Measurements from ENCODE around the gene UBE2K.
"Not testable (repeated sequence)": the region's sequence is repeated elsewhere in the genome, so short reads cannot be mapped to it uniquely, and the experiment has no call there.

UBE2K gene

GRCh38 chr4:39730072-39730471, 32.1 kb downstream of the UBE2K start:
- Histone ChIP-seq H3K36me3 (ENCODE audit: insufficient read depth, low read length) (no peaks in the 10 kb centered on the region), H3K9ac (ENCODE audit: low read depth, low read length) (no peak overlapping the region), H3K4me1 (ENCODE audit: insufficient read depth, low read length) (peaks cover 4% of the 10 kb centered on the region; the same call in 1 of the 2 replicates), H3K9me3 (ENCODE audit: control insufficient read depth, insufficient read depth, low read length) (no peaks in the 10 kb centered on the region)

GRCh38 chr4:39731908-39732307, 34.0 kb downstream of the UBE2K start:
- Histone ChIP-seq H3K9ac (ENCODE audit: low read depth, low read length) (no peak overlapping the region), H3K9me3 (ENCODE audit: control insufficient read depth, insufficient read depth, low read length) (no peaks in the 10 kb centered on the region), H3K36me3 (ENCODE audit: insufficient read depth, low read length) (no peaks in the 10 kb centered on the region), H3K4me1 (ENCODE audit: insufficient read depth, low read length) (peaks cover 4% of the 10 kb centered on the region; the same call in 1 of the 2 replicates)

DNA sequence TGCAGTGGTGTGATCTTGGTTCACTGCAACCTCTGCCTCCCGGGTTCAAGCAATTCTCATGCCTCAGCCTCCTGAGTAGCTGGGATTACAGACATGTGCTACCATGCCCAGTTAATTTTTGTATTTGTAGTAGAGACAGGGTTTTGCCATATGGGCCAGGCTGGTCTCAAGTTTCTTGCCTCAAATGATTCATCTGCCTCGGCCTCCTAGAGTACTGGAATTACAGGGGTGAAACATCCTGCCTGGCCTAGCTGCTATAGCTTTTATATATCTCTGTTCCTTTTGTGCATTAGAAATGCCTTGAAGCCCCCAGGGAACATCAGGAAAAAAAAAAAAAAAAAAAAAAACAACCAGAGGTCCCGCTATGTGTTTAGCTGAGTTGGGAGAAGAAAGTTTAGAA, 34.8 kb downstream of the UBE2K start:
- Histone ChIP-seq H3K9me3 (ENCODE audit: control insufficient read depth, insufficient read depth, low read length) (no peaks in the 10 kb centered on the region), H3K36me3 (ENCODE audit: insufficient read depth, low read length) (no peaks in the 10 kb centered on the region), H3K9ac (ENCODE audit: low read depth, low read length) (no peak overlapping the region), H3K4me1 (ENCODE audit: insufficient read depth, low read length) (peaks cover 4% of the 10 kb centered on the region; the same call in 1 of the 2 replicates)

DNA sequence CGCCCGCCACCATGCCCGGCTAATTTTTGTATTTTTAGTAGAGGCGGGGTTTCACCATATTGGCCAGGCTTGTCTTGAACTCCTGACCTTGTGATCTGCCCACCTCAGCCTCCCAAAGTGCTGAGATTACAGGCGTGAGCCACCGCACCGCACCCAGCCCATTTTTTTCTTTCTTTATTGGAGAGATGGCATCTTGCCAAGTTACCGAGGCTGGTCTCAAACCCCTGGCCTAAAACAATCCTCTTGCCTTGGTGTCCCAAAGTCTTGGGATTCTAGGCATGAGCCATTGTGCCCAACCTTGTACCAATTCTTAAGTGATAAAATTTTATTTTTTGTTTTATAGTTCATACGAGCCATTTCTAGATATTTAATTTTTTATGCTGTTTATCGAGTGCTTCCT, 41.7 kb downstream of the UBE2K start:
- H3K9me3 ChIP-seq (ENCODE audit: control insufficient read depth, insufficient read depth, low read length); H3K9ac ChIP-seq (ENCODE audit: low read depth, low read length); H3K36me3 ChIP-seq (ENCODE audit: insufficient read depth, low read length); H3K4me1 ChIP-seq (ENCODE audit: insufficient read depth, low read length): not testable (repeated sequence)

DNA sequence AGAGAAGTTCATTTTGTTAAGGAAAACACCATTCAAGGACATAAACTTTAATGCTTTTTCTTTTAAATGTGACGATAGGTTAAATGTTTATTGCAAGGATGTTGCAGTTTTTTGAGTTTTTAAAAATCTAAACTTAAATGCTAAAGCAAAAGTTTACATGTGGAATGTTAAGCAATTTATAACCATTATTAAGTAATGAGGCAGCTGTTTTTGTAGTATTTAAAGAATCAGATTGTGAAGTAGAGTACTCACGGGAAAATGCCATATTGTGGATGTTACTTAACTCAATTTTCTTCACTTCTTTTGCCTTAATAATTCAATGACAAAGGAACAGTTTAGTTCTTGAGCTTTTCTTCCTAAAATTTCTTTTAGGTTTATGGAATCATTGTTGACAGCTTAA, 43.5 kb downstream of the UBE2K start:
- no peaks in the 10 kb centered on the region for H3K36me3 ChIP-seq (ENCODE audit: insufficient read depth, low read length)
- H3K9me3 ChIP-seq (ENCODE audit: control insufficient read depth, insufficient read depth, low read length) = no peaks in the 10 kb centered on the region
- no peaks in the 10 kb centered on the region for H3K4me1 ChIP-seq (ENCODE audit: insufficient read depth, low read length)
- H3K9ac ChIP-seq (ENCODE audit: low read depth, low read length) = no peak overlapping the region

DNA sequence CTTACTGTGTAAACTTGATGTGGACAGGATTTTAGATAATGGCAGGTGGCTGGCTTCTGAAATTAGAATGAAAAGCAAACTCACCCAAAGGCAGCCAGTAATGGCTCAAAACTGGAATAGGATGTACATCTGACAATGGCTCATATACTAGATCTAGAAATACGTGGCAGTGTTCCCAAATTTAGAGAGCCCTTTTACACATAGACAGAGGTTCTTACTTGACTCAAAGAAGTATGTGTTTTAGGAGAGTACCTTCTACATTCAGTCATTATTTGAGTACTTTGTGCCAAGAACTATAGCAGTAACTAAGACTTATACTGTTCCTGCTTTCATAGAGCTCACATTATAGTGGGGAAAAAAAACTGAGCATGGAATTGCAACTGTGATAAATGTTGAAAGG, 48.0 kb downstream of the UBE2K start:
- H3K4me1 ChIP-seq (ENCODE audit: insufficient read depth, low read length) = no peaks in the 10 kb centered on the region
- H3K9me3 ChIP-seq (ENCODE audit: control insufficient read depth, insufficient read depth, low read length) = no peaks in the 10 kb centered on the region
- no peaks in the 10 kb centered on the region for H3K36me3 ChIP-seq (ENCODE audit: insufficient read depth, low read length)
- no peak overlapping the region for H3K9ac ChIP-seq (ENCODE audit: low read depth, low read length)

GRCh38 chr4:39750216-39750615, 52.3 kb downstream of the UBE2K start:
- Histone ChIP-seq H3K9ac (ENCODE audit: low read depth, low read length) (no peak overlapping the region), H3K9me3 (ENCODE audit: control insufficient read depth, insufficient read depth, low read length) (no peaks in the 10 kb centered on the region), H3K4me1 (ENCODE audit: insufficient read depth, low read length) (peaks cover 2% of the 10 kb centered on the region; the same call in 1 of the 2 replicates), H3K36me3 (ENCODE audit: insufficient read depth, low read length) (no peaks in the 10 kb centered on the region)

- H3K9me3 ChIP-seq (ENCODE audit: control insufficient read depth, insufficient read depth, low read length) = no peaks in the 10 kb centered on the region
- H3K4me1 ChIP-seq (ENCODE audit: insufficient read depth, low read length) = peaks cover 2% of the 10 kb centered on the region; the same call in 1 of the 2 replicates
- H3K36me3 ChIP-seq (ENCODE audit: insufficient read depth, low read length) = peaks cover 7% of the 10 kb centered on the region
- no peak overlapping the region for H3K9ac ChIP-seq (ENCODE audit: low read depth, low read length)
Observed at GRCh38 chr4:39754309-39754708, 56.4 kb downstream of the UBE2K start.

DNA sequence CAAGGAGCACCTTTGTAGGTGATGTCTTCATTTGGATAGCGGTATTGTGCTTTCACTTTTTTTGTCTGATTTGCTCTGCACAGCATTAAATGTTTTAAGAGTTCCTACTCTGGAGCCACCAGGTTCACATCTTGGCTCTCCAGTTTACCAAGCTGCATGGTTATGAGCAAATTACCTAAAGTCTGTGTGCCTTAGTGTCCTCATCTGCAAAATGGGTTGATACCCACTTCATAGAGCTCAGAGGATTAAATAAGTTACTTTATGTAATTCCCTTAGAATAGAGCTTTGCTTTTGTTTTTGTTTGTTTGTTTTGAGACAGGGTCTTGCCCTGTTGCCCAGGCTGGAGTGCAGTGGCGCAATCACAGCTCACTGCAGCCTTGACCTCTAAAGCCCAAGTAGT, 58.2 kb downstream of the UBE2K start:
- H3K36me3 ChIP-seq (ENCODE audit: insufficient read depth, low read length) = peaks cover 17% of the 10 kb centered on the region
- no peak overlapping the region for H3K9ac ChIP-seq (ENCODE audit: low read depth, low read length)
- peaks cover 2% of the 10 kb centered on the region; the same call in 1 of the 2 replicates for H3K4me1 ChIP-seq (ENCODE audit: insufficient read depth, low read length)
- H3K9me3 ChIP-seq (ENCODE audit: control insufficient read depth, insufficient read depth, low read length) = no peaks in the 10 kb centered on the region

DNA sequence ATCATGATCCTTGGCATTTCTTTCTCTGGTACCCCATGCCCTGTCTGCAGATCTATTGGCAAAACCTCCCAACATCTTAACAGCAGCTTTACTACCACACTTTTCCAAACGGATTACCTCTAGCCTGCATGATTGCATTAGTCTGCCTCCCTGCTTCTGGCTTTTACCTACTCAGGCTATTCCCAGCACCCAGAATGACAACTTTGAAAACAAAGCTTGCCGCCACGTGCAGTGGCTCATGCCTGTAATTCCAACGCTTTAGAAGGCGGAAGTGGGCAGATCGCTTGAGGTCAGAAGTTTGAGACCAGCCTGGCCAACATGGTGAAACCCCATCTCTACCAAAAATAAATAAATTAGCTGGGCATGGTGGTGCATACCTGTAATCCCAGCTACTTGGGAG, 60.2 kb downstream of the UBE2K start:
- Histone ChIP-seq H3K9me3 (ENCODE audit: control insufficient read depth, insufficient read depth, low read length) (no peaks in the 10 kb centered on the region), H3K4me1 (ENCODE audit: insufficient read depth, low read length) (peaks cover 2% of the 10 kb centered on the region; the same call in 1 of the 2 replicates), H3K36me3 (ENCODE audit: insufficient read depth, low read length) (peaks cover 21% of the 10 kb centered on the region), H3K9ac (ENCODE audit: low read depth, low read length) (no peak overlapping the region)

DNA sequence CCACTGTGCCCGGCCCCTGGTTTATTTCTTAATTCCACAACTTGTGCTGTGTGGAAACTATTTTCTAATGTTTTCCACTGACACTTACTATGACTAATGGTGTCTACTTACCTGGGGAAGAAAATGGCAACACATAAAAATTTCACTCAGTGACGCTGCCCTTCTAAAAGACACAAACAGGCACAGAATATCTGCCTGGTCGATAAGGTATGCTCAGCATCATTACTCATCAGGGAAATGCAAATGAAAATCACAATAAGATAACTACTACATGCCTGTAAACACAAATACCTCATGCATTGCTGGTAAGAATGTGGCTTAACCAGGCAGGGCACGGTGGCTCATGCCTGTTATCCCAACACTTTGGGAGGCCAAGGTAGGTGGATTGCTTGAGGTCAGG, 61.6 kb downstream of the UBE2K start:
- Histone ChIP-seq H3K9ac (ENCODE audit: low read depth, low read length) (no peak overlapping the region), H3K9me3 (ENCODE audit: control insufficient read depth, insufficient read depth, low read length) (no peaks in the 10 kb centered on the region), H3K36me3 (ENCODE audit: insufficient read depth, low read length) (peaks cover 21% of the 10 kb centered on the region), H3K4me1 (ENCODE audit: insufficient read depth, low read length) (no peaks in the 10 kb centered on the region)

GRCh38 chr4:39761005-39761667, 63.2 kb downstream of the UBE2K start:
- H3K36me3 ChIP-seq (ENCODE audit: insufficient read depth, low read length) = peaks cover 19% of the 10 kb centered on the region
- no peaks in the 10 kb centered on the region for H3K9me3 ChIP-seq (ENCODE audit: control insufficient read depth, insufficient read depth, low read length)
- no peaks in the 10 kb centered on the region for H3K4me1 ChIP-seq (ENCODE audit: insufficient read depth, low read length)
- H3K9ac ChIP-seq (ENCODE audit: low read depth, low read length) = no peak overlapping the region

DNA sequence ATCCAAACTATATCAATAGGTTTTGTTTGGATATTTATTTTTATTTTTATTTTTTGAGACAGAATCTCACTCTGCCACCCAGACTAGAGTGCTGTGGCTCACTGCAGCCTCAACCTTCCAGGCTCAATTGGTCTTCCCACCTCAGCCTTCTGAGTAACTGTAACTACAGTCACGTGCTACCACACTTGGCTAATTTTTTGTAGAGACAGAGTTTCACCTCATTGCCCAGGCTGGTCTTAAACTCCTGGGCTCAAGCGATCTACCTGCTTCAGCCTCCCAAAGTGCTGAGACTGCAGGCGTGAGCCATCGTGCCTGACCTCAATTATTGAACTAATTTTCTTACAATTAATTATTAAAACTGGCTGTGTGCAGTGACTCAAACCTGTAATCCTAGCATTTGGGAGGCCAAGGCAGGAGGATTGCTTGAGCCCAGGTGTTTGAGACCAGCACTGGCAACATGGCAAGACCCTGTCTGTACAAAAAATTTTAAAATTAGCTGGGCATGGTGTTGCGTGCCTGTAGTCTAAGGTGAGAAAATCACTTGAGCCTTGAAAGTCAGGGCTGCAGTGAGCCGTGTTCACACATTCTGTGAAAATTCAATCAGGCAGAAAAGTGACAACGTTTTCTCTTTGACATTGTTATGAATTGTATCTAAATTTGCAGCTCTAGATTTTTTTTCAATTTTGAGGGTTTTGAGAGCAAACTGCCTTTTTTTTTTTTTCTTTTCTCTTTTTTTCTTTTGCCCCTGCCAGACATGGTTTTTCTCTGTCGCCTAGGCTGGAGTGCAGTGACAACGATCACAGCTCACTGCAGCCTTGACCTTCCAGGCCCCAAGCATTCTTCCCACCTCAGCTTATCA, 66.0 kb downstream of the UBE2K start:
- Histone ChIP-seq H3K9ac (ENCODE audit: low read depth, low read length) (no peak overlapping the region), H3K9me3 (ENCODE audit: control insufficient read depth, insufficient read depth, low read length) (no peaks in the 10 kb centered on the region), H3K4me1 (ENCODE audit: insufficient read depth, low read length) (no peaks in the 10 kb centered on the region), H3K36me3 (ENCODE audit: insufficient read depth, low read length) (peaks cover 15% of the 10 kb centered on the region)

GRCh38 chr4:39770005-39770404, 72.1 kb downstream of the UBE2K start:
- Histone ChIP-seq H3K9me3 (ENCODE audit: control insufficient read depth, insufficient read depth, low read length) (no peaks in the 10 kb centered on the region), H3K4me1 (ENCODE audit: insufficient read depth, low read length) (no peaks in the 10 kb centered on the region), H3K36me3 (ENCODE audit: insufficient read depth, low read length) (no peaks in the 10 kb centered on the region; the same call in none of the 2 replicates), H3K9ac (ENCODE audit: low read depth, low read length) (no peak overlapping the region)

- Histone ChIP-seq H3K9ac (ENCODE audit: low read depth, low read length) (no peak overlapping the region), H3K9me3 (ENCODE audit: control insufficient read depth, insufficient read depth, low read length) (no peaks in the 10 kb centered on the region), H3K36me3 (ENCODE audit: insufficient read depth, low read length) (no peaks in the 10 kb centered on the region; the same call in none of the 2 replicates), H3K4me1 (ENCODE audit: insufficient read depth, low read length) (no peaks in the 10 kb centered on the region)
Observed at GRCh38 chr4:39770471-39770870, 72.5 kb downstream of the UBE2K start.

Data from ES-I3 (cell line).